NB4 (cell line): Measurements from ENCODE around the gene CDYL.

ENCODE experiments used
- POLR2A ChIP-seq: IDR thresholded peaks from 2 replicates; pipeline ENCODE4 v1.6.1; 2011; ENCODE audit warnings: mild to moderate bottlenecking; ENCODE audit not compliant: insufficient read length; ENCODE audit errors: extremely low read depth
- TF ChIP-seq, protein P1 (sequence below): IDR thresholded peaks from one replicate; pipeline ENCODE4 v1.5.1; 2012; ENCODE audit warnings: low read depth, low read length

DNA sequence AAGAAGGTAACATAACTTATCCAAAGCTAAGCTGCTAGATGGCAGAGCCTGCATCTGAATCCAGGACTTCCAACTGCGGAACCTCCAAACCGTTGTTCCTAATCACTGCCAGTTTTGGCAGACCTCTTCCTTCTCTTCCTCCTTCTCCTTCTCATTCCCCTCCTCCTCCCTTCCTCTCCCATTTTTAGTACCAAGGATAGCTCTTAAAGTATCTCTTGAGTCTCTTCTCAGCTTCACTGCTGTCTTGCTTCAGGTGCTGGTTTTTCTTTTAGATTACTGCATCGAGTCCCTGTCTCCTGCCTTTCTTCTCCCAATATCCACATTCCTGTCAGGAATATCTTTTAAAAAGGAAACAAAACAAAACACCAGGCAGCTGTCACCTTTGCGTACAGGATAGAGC is 77.1 kb downstream of the CDYL start:
- TF ChIP-seq, protein P1, sequence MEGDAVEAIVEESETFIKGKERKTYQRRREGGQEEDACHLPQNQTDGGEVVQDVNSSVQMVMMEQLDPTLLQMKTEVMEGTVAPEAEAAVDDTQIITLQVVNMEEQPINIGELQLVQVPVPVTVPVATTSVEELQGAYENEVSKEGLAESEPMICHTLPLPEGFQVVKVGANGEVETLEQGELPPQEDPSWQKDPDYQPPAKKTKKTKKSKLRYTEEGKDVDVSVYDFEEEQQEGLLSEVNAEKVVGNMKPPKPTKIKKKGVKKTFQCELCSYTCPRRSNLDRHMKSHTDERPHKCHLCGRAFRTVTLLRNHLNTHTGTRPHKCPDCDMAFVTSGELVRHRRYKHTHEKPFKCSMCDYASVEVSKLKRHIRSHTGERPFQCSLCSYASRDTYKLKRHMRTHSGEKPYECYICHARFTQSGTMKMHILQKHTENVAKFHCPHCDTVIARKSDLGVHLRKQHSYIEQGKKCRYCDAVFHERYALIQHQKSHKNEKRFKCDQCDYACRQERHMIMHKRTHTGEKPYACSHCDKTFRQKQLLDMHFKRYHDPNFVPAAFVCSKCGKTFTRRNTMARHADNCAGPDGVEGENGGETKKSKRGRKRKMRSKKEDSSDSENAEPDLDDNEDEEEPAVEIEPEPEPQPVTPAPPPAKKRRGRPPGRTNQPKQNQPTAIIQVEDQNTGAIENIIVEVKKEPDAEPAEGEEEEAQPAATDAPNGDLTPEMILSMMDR, result no peak
- TF ChIP-seq POLR2A, result no peak
